WTC11 (cell line): ENCODE data around the gene TMEM128. TPM values are rescaled to one million over a fixed set of nuclear protein-coding genes. Genes with fewer than 3 reads are reported as not detected.

Experiments used
- ATAC-seq: fragments of 200-7000 bp; cut with Tn5 transposase; 2 replicates; pipeline ENCODE4 v1.10.0; 2021; ENCODE audit warnings: mild to moderate bottlenecking, moderate library complexity
- Bru-seq: library from RNA; stranded (reverse); fragments of 400-500 nt; gene quantifications from one replicate; lab custom pipeline; 2021; lab: Mats Ljungman, UMichigan
- CTCF ChIA-PET: fragments of 300-600 bp; sonication (Branson Sonifier 250); formaldehyde crosslinking; loops from one replicate; lab custom pipeline; 2021; ENCODE audit warnings: antibody characterized with exemption; lab: Charles Lee
- POLR2A ChIA-PET: fragments of 350-600 bp; sonication (Branson Sonifier 250); formaldehyde crosslinking; loops from one replicate; lab custom pipeline; 2021; ENCODE audit warnings: antibody characterized with exemption; lab: Charles Lee
- DNase-seq: peaks from one replicate; pipeline ENCODE4 v3.0.0; 2021; ENCODE audit warnings: low spot score
- H3K27ac Mint-ChIP-seq: 2 replicates; pipeline ENCODE4 v1.8.0; 2021; ENCODE audit warnings: mixed read lengths
- H3K27me3 Mint-ChIP-seq: 2 replicates; pipeline ENCODE4 v1.8.0; 2021; ENCODE audit warnings: low read depth, mild to moderate bottlenecking, moderate library complexity, mixed read lengths
- H3K36me3 Mint-ChIP-seq: 2 replicates; pipeline ENCODE4 v1.8.0; 2021; ENCODE audit warnings: mixed read lengths
- H3K4me1 Mint-ChIP-seq: 2 replicates; pipeline ENCODE4 v1.8.0; 2022; ENCODE audit warnings: mixed read lengths
- H3K4me3 Mint-ChIP-seq: 2 replicates; pipeline ENCODE4 v1.8.0; 2021; ENCODE audit warnings: mild to moderate bottlenecking, moderate library complexity, mixed read lengths
- H3K9me3 Mint-ChIP-seq: 2 replicates; pipeline ENCODE4 v1.8.0; 2021; ENCODE audit warnings: mixed read lengths
- AR ChIP-seq: fragments of 250-450 bp; sonication (Bioruptor Pico); IDR thresholded peaks from 2 replicates; pipeline ENCODE4 v1.9.0; 2021; ENCODE audit warnings: mild to moderate bottlenecking
- ATF2 ChIP-seq: sonication (generic); formaldehyde crosslinking; IDR thresholded peaks from 2 replicates; pipeline ENCODE4 v1.8.1; 2022; ENCODE audit warnings: low read depth, missing genetic modification reagents, borderline replicate concordance
- CREB1 ChIP-seq: sonication (generic); formaldehyde crosslinking; IDR thresholded peaks from 2 replicates; pipeline ENCODE4 v1.8.0; 2023; ENCODE audit warnings: mild to moderate bottlenecking, missing genetic modification reagents
- CREM ChIP-seq: sonication (generic); formaldehyde crosslinking; IDR thresholded peaks from 2 replicates; pipeline ENCODE4 v1.8.1; 2022; ENCODE audit warnings: mild to moderate bottlenecking, missing genetic modification reagents, moderate library complexity
- FOXJ3 ChIP-seq: sonication (generic); formaldehyde crosslinking; IDR thresholded peaks from 2 replicates; pipeline ENCODE4 v1.9.0; 2021; ENCODE audit warnings: missing genetic modification reagents, mild to moderate bottlenecking, borderline replicate concordance
- FOXK1 ChIP-seq: sonication (generic); formaldehyde crosslinking; IDR thresholded peaks from 2 replicates; pipeline ENCODE4 v1.8.0; 2022; ENCODE audit warnings: mild to moderate bottlenecking, moderate library complexity, missing genetic modification reagents
- FOXP1 ChIP-seq: sonication (generic); formaldehyde crosslinking; IDR thresholded peaks from 2 replicates; pipeline ENCODE4 v1.8.0; 2022; ENCODE audit warnings: missing genetic modification reagents, mild to moderate bottlenecking, moderate library complexity, borderline replicate concordance
- GABPB1 ChIP-seq: sonication (generic); formaldehyde crosslinking; IDR thresholded peaks from 2 replicates; pipeline ENCODE4 v1.8.1; 2023; ENCODE audit warnings: mild to moderate bottlenecking, missing genetic modification reagents
- GTF2I ChIP-seq: fragments of 250-450 bp; sonication (Bioruptor Pico); conservative IDR thresholded peaks from 2 replicates; pipeline ENCODE4 v1.4.0; 2021; ENCODE audit warnings: mild to moderate bottlenecking
- HMGXB4 ChIP-seq: sonication (generic); formaldehyde crosslinking; IDR thresholded peaks from 2 replicates; pipeline ENCODE4 v1.8.1; 2023; ENCODE audit warnings: mild to moderate bottlenecking, moderate library complexity, missing genetic modification reagents
- KAT7 ChIP-seq: sonication (generic); formaldehyde crosslinking; IDR thresholded peaks from 2 replicates; pipeline ENCODE4 v1.8.1; 2023; ENCODE audit warnings: missing genetic modification reagents, mild to moderate bottlenecking, borderline replicate concordance
- NFYB ChIP-seq: sonication (generic); formaldehyde crosslinking; conservative IDR thresholded peaks from 2 replicates; pipeline ENCODE4 v1.8.0; 2022; ENCODE audit warnings: low read depth, missing genetic modification reagents
- NR2C2 ChIP-seq: sonication (generic); formaldehyde crosslinking; IDR thresholded peaks from 2 replicates; pipeline ENCODE4 v1.8.0; 2022; ENCODE audit warnings: mild to moderate bottlenecking, missing genetic modification reagents
- OVOL2 ChIP-seq: fragments of 250-450 bp; sonication (Bioruptor Pico); IDR thresholded peaks from 2 replicates; pipeline ENCODE4 v1.9.0; 2021; ENCODE audit warnings: mild to moderate bottlenecking, borderline replicate concordance
- RORB ChIP-seq: fragments of 250-450 bp; sonication (Bioruptor Pico); IDR thresholded peaks from 2 replicates; pipeline ENCODE4 v1.9.0; 2021; ENCODE audit warnings: mild to moderate bottlenecking
- SMAD3 ChIP-seq: sonication (generic); formaldehyde crosslinking; IDR thresholded peaks from 2 replicates; pipeline ENCODE4 v1.8.0; 2022; ENCODE audit warnings: missing genetic modification reagents, mild to moderate bottlenecking, borderline replicate concordance
- TEAD1 ChIP-seq: sonication (generic); formaldehyde crosslinking; IDR thresholded peaks from 2 replicates; pipeline ENCODE4 v1.8.0; 2022; ENCODE audit warnings: mild to moderate bottlenecking, missing genetic modification reagents
- TP53 ChIP-seq: sonication (generic); formaldehyde crosslinking; IDR thresholded peaks from 2 replicates; pipeline ENCODE4 v1.8.1; 2023; ENCODE audit warnings: mild to moderate bottlenecking, missing genetic modification reagents
- ZNF232 ChIP-seq: sonication (generic); formaldehyde crosslinking; IDR thresholded peaks from 2 replicates; pipeline ENCODE4 v1.8.0; 2022; ENCODE audit warnings: mild to moderate bottlenecking, missing genetic modification reagents
- ZNF671 ChIP-seq: fragments of 250-450 bp; sonication (Bioruptor Pico); IDR thresholded peaks from 2 replicates; pipeline ENCODE4 v1.8.0; 2021; ENCODE audit warnings: mild to moderate bottlenecking
- long read RNA-seq, 3 experiments: library from RNA in 1 of 3; library from capped mRNA in 1 of 3; library from polyadenylated mRNA in 1 of 3; unstranded in 2 of 3; stranded (forward) in 1 of 3; transcript quantifications; one replicate each; pipeline ENCODE4 v2.0.0, GENCODE V29; 2021
- total RNA-seq: library from RNA; stranded (reverse); gene quantifications from 3 replicates; pipeline ENCODE4 v1.2.3, GENCODE V29; 2021
- TF ChIP-seq, protein P1 (sequence below): sonication (generic); formaldehyde crosslinking; IDR thresholded peaks from 2 replicates; pipeline ENCODE4 v1.8.0; 2022; ENCODE audit warnings: mild to moderate bottlenecking, missing genetic modification reagents
- TF ChIP-seq, protein P2 (sequence below): sonication (generic); formaldehyde crosslinking; IDR thresholded peaks from 2 replicates; pipeline ENCODE4 v1.8.0; 2022; ENCODE audit warnings: mild to moderate bottlenecking, missing genetic modification reagents
- TF ChIP-seq, protein P3 (sequence below): sonication (generic); formaldehyde crosslinking; IDR thresholded peaks from 2 replicates; pipeline ENCODE4 v1.8.0; 2023; ENCODE audit warnings: missing genetic modification reagents, mild to moderate bottlenecking, borderline replicate concordance

The TMEM128 gene, protein sequence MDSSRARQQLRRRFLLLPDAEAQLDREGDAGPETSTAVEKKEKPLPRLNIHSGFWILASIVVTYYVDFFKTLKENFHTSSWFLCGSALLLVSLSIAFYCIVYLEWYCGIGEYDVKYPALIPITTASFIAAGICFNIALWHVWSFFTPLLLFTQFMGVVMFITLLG
- 21.1 to 26.5 TPM (median 25.4 TPM) in 3 replicates for total RNA-seq
- percentile 85 among the genes with signal in this experiment for Bru-seq, nascent RNA
- long read RNA-seq, experiment 1, transcript TMEM128-202 (5 exons, 1,221 nt): major isoform, 34 of 52 reads
- long read RNA-seq, experiment 1, partial matches to known transcripts: 7 of 52 reads
- long read RNA-seq, experiment 1, other reads (novel, unspliced or antisense): 11 of 52 reads
- long read RNA-seq, experiment 2, transcript TMEM128-202 (5 exons, 1,221 nt): major isoform, 27 of 45 reads
- long read RNA-seq, experiment 2, partial matches to known transcripts: 7 of 45 reads
- long read RNA-seq, experiment 2, other reads (novel, unspliced or antisense): 10 of 45 reads
- long read RNA-seq, experiment 3, transcript TMEM128-202 (5 exons, 1,221 nt): major isoform, 22 of 27 reads
- long read RNA-seq, experiment 3, partial matches to known transcripts: 1 of 27 reads
- long read RNA-seq, experiment 3, other reads (novel, unspliced or antisense): 4 of 27 reads

- H3K4me3 Mint-ChIP-seq: peak within 1 kb of the TSS; percentile 97
- POLR2A ChIA-PET: interaction anchor here (0.6 to 0.9 kb wide), 3 partner anchors 42 to 429 kb away, joined by 3 to 5 read pairs (median 5); partner anchors contain the start of genes LYAR and ZBTB49
- no peaks in the 10 kb centered on the region for H3K9me3 Mint-ChIP-seq
- H3K36me3 Mint-ChIP-seq: peaks cover 24% of the 10 kb centered on the region
- peaks cover 8% of the 10 kb centered on the region for H3K27me3 Mint-ChIP-seq
- H3K27ac Mint-ChIP-seq: peak within 1 kb of the TSS; percentile 99
- DNase-seq: peak; percentile 93
- CTCF ChIA-PET: interaction anchor here (0.8 to 1.9 kb wide), 6 partner anchors 8 to 157 kb away, joined by 3 to 6 read pairs (median 4); no protein-coding TSS in a partner anchor
- ATAC-seq: peak; percentile 89
- H3K4me1 Mint-ChIP-seq: peaks cover 14% of the 10 kb centered on the region
- TF ChIP-seq FOXJ3 (CRISPR knock-in tag) (no peak), CREM (peak; percentile 96), ATF2 (CRISPR knock-in tag) (peak; percentile 53; the same call in 1 of the 2 replicates), TEAD1 (CRISPR knock-in tag) (peak; percentile 84), NFYB (CRISPR knock-in tag) (0 out of 2 replicates have a peak, but pooled peaks have one; percentile 24), ZNF671 (no peak), HMGXB4 (CRISPR knock-in tag) (peak; percentile 71; the same call in 1 of the 2 replicates), NR2C2 (CRISPR knock-in tag) (no peak), AR (CRISPR knock-in tag) (no peak), FOXK1 (CRISPR knock-in tag) (peak; percentile 86), GABPB1 (peak; percentile 90), TP53 (CRISPR knock-in tag) (0 out of 2 replicates have a peak, but pooled peaks have one; percentile 53), FOXP1 (CRISPR knock-in tag) (peak; percentile 77), SMAD3 (CRISPR knock-in tag) (no peak), KAT7 (0 out of 2 replicates have a peak, but pooled peaks have one; percentile 79), RORB (no peak), OVOL2 (CRISPR knock-in tag) (no peak), ZNF232 (no peak), CREB1 (peak; percentile 53; the same call in 1 of the 2 replicates), GTF2I (no peak)
- TF ChIP-seq, protein P1, sequence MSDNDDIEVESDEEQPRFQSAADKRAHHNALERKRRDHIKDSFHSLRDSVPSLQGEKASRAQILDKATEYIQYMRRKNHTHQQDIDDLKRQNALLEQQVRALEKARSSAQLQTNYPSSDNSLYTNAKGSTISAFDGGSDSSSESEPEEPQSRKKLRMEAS: peak; percentile 53; the same call in 1 of the 2 replicates
- TF ChIP-seq, protein P2, sequence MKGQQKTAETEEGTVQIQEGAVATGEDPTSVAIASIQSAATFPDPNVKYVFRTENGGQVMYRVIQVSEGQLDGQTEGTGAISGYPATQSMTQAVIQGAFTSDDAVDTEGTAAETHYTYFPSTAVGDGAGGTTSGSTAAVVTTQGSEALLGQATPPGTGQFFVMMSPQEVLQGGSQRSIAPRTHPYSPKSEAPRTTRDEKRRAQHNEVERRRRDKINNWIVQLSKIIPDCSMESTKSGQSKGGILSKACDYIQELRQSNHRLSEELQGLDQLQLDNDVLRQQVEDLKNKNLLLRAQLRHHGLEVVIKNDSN (CRISPR knock-in tag): no peak
- TF ChIP-seq, protein P3, sequence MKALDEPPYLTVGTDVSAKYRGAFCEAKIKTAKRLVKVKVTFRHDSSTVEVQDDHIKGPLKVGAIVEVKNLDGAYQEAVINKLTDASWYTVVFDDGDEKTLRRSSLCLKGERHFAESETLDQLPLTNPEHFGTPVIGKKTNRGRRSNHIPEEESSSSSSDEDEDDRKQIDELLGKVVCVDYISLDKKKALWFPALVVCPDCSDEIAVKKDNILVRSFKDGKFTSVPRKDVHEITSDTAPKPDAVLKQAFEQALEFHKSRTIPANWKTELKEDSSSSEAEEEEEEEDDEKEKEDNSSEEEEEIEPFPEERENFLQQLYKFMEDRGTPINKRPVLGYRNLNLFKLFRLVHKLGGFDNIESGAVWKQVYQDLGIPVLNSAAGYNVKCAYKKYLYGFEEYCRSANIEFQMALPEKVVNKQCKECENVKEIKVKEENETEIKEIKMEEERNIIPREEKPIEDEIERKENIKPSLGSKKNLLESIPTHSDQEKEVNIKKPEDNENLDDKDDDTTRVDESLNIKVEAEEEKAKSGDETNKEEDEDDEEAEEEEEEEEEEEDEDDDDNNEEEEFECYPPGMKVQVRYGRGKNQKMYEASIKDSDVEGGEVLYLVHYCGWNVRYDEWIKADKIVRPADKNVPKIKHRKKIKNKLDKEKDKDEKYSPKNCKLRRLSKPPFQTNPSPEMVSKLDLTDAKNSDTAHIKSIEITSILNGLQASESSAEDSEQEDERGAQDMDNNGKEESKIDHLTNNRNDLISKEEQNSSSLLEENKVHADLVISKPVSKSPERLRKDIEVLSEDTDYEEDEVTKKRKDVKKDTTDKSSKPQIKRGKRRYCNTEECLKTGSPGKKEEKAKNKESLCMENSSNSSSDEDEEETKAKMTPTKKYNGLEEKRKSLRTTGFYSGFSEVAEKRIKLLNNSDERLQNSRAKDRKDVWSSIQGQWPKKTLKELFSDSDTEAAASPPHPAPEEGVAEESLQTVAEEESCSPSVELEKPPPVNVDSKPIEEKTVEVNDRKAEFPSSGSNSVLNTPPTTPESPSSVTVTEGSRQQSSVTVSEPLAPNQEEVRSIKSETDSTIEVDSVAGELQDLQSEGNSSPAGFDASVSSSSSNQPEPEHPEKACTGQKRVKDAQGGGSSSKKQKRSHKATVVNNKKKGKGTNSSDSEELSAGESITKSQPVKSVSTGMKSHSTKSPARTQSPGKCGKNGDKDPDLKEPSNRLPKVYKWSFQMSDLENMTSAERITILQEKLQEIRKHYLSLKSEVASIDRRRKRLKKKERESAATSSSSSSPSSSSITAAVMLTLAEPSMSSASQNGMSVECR (CRISPR knock-in tag): peak; percentile 91; the same call in 1 of the 2 replicates
These were observed at the start of gene TMEM128 for GRCh38 chr4:4248029-4248884. TSS of gene TMEM128 (minus strand) at chr4:4248223. CDS start at chr4:4248202, 21 bp downstream.
